ENCODE data around the gene ANTXR2. TPM values are rescaled to one million over a fixed set of nuclear protein-coding genes. Genes with fewer than 3 reads are reported as not detected.

ANTXR2 gene
- total RNA-seq, 1 donor from 2014 or later = 14.4 TPM

- no peak for DNase-seq (ENCODE audit: low read depth)
- TF ChIP-seq CTCF (conservative IDR thresholded peaks at IDR 0.05; ENCODE audit: low read depth, low read length) = no peak
- H3K4me3 ChIP-seq (ENCODE audit: low read depth, low read length) = no peak overlapping the region
Measured at GRCh38 chr4:80099671-80100070, 26.6 kb upstream of the ANTXR2 start.

GRCh38 chr4:80098635-80099034, 25.6 kb upstream of the ANTXR2 start:
- DNase-seq (ENCODE audit: low read depth) = no peak
- no peak for TF ChIP-seq CTCF (conservative IDR thresholded peaks at IDR 0.05; ENCODE audit: low read depth, low read length)
- H3K4me3 ChIP-seq (ENCODE audit: low read depth, low read length) = no peak overlapping the region

- no peak for DNase-seq (ENCODE audit: low read depth)
- TF ChIP-seq CTCF (conservative IDR thresholded peaks at IDR 0.05; ENCODE audit: low read depth, low read length) = no peak
- H3K4me3 ChIP-seq (ENCODE audit: low read depth, low read length) = no peak overlapping the region
Measured at GRCh38 chr4:80097400-80098177, 24.6 kb upstream of the ANTXR2 start.

GRCh38 chr4:80096175-80096850, 23.3 kb upstream of the ANTXR2 start:
- H3K4me3 ChIP-seq (ENCODE audit: low read depth, low read length) = no peak overlapping the region
- no peak for DNase-seq (ENCODE audit: low read depth)
- TF ChIP-seq CTCF (conservative IDR thresholded peaks at IDR 0.05; ENCODE audit: low read depth, low read length) = no peak

GRCh38 chr4:80094191-80094590, 21.2 kb upstream of the ANTXR2 start:
- TF ChIP-seq CTCF (conservative IDR thresholded peaks at IDR 0.05; ENCODE audit: low read depth, low read length) = no peak
- no peak overlapping the region for H3K4me3 ChIP-seq (ENCODE audit: low read depth, low read length)
- DNase-seq (ENCODE audit: low read depth) = no peak

- DNase-seq (ENCODE audit: low read depth) = no peak
- no peak for TF ChIP-seq CTCF (conservative IDR thresholded peaks at IDR 0.05; ENCODE audit: low read depth, low read length)
- no peak overlapping the region for H3K4me3 ChIP-seq (ENCODE audit: low read depth, low read length)
Measured at GRCh38 chr4:80093563-80093962, 20.5 kb upstream of the ANTXR2 start.

Data from epithelial cell of proximal tubule (primary cell).